ENCODE data around the gene LAMB2. TPM values are rescaled to one million over a fixed set of nuclear protein-coding genes. Genes with fewer than 3 reads are reported as not detected.
A peak's percentile ranks its signal among the peaks of the same experiment; 100 is the strongest.

The LAMB2 gene
- polyA plus RNA-seq, 6 donors from 2014 or later, result not detected

DNA sequence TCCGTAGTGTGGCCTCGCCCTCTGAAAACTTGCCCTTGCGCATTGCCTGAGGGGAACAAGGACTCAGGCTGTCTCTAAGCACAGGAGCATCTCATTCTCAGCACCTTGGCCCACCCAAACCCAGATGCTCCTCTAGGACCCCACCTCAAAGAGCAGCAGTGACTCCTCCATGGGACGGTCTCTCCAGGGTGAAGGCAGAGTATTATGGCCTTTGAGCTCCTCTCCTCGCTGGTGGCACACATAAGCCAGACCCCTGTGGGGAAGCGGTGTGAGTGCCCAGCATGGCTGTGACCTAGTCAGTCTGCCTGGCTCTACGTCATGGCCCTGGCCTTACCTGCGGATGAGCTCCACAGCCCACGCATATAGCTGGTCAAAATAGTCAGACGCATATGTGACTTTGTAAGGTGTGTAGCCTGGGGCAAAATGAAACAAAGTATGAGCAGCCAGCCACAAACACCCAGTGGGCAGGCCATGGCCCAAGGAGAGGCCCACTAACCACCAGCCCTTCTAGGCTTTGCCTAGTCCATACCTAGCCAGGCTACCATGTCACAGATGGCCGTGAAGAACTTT lies 32.7 kb downstream of the LAMB2 start:
- H3K4me3 Mint-ChIP-seq, result peak overlapping the region in 1 of 8 donors; percentile 51
- no peaks in the 10 kb centered on the region for H3K9me3 Mint-ChIP-seq
- peaks cover 6 to 22% of the 10 kb centered on the region in 2 donors for H3K36me3 Mint-ChIP-seq
- no peak for DNase-seq
- H3K27me3 Mint-ChIP-seq, result no peaks in the 10 kb centered on the region
- no peak for ATAC-seq (ENCODE audit: low read depth in 2 of 2)
- peak overlapping the region in 1 of 6 donors; percentile 74 for H3K27ac Mint-ChIP-seq
- peaks cover 15 to 31% (median 29%) of the 10 kb centered on the region in 3 donors for H3K4me1 Mint-ChIP-seq

GRCh38 chr3:49098910-49099630 lies 33.8 kb downstream of the LAMB2 start:
- peaks cover 9 to 29% (median 24%) of the 10 kb centered on the region in 3 donors for H3K4me1 Mint-ChIP-seq
- DNase-seq (no peak), ATAC-seq (ENCODE audit: low read depth in 2 of 2) (no peak)
- no peaks in the 10 kb centered on the region for H3K9me3 Mint-ChIP-seq
- H3K36me3 Mint-ChIP-seq, result peaks cover 6 to 22% of the 10 kb centered on the region in 2 donors
- H3K27ac Mint-ChIP-seq, result peak overlapping the region in 1 of 6 donors; percentile 52
- H3K27me3 Mint-ChIP-seq, result no peaks in the 10 kb centered on the region
- peak overlapping the region in 1 of 8 donors; percentile 51 for H3K4me3 Mint-ChIP-seq

DNA sequence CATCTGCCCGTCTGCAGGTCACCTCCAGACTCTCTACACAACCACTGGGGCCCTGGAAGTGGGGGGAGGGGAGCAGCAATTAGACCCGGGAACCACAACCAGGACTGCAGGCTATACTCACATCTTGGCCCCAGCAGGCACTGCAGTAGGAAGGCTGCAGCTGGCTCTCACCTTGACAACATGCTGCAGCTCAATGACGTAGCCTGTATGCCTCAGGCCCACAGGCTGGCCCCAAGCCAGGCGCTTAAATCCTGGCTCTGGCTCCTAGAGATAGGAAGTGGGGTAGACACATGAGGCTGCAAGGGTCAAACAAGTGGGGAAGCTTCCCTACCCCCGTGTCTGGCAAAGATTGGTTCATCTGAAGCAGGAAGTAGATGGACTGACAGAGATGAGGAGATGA lies 34.4 kb downstream of the LAMB2 start:
- H3K4me1 Mint-ChIP-seq, result peaks cover 3 to 22% (median 17%) of the 10 kb centered on the region in 3 donors
- ATAC-seq (ENCODE audit: low read depth in 2 of 2) (no peak), DNase-seq (no peak)
- no peaks in the 10 kb centered on the region for H3K27me3 Mint-ChIP-seq
- no peaks in the 10 kb centered on the region for H3K9me3 Mint-ChIP-seq
- H3K4me3 Mint-ChIP-seq, result peak overlapping the region in 1 of 8 donors; percentile 51
- peak overlapping the region in 1 of 6 donors; percentile 73 for H3K27ac Mint-ChIP-seq
- H3K36me3 Mint-ChIP-seq, result peaks cover 6 to 22% of the 10 kb centered on the region in 2 donors

DNA sequence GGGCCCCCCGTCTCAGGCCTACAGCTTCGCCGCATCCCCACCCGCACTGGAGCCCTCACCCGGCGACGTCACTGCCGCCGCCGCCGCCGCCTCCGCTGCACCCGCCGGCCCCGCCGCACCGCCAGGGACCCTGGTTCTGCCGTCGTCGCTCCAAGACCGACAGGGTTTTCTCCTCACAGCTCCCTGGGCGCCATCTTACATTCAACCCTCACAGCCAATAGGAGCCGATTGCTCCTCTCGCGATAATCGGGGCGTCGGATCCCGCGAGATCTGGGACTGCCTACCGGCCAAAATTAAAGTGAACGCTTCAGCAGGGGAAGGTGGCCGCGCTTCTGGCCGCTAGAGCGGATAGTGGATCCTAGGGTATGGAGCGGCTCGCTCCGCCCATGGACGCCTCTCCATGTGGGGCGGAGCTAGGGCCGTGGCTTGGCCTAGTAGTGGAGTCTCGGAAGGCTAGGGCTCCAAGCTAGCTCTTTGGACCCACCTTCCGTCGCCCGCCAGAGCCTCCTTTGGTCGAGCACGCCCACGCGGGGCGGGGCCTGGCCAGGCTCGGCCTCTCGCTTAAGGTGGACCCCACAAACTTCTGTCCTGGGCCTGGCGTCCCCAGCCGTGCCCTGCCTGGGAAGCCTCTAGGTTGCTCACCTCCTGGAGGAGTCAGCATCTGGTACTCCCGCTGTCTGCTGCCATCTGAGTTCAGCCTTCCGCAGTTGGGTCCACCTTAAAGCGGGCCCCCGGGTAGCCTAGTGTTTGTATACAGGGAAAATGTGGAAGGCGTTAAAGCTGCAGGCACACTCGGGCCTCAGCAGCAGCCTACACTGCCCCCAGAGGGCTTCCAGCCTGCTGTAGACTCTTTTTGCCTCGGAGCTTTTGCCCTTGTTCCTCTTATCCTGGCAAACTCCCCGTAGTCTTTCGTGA lies 38.7 kb downstream of the LAMB2 start, which contains the start of gene QRICH1:
Gene QRICH1, minus strand, starts transcription at position 219 of the 915 bp plus-strand sequence. CDS start 17,054 bp downstream, outside the sequence.
- peak within 1 kb of the TSS; percentile 93 to 98 (median 96) for H3K27ac Mint-ChIP-seq
- peak within 1 kb of the TSS; percentile 89 to 99 (median 96) for H3K4me3 Mint-ChIP-seq
- H3K27me3 Mint-ChIP-seq, result no peaks in the 10 kb centered on the region
- peak; percentile 97 for DNase-seq
- no peaks in the 10 kb centered on the region for H3K9me3 Mint-ChIP-seq
- peaks cover 15 to 46% (median 38%) of the 10 kb centered on the region in 3 donors for H3K4me1 Mint-ChIP-seq
- H3K36me3 Mint-ChIP-seq, result peaks cover 0 to 1% of the 10 kb centered on the region in 2 donors
- ATAC-seq (ENCODE audit: low read depth in 2 of 2), result peak; percentile 74 to 78

DNA sequence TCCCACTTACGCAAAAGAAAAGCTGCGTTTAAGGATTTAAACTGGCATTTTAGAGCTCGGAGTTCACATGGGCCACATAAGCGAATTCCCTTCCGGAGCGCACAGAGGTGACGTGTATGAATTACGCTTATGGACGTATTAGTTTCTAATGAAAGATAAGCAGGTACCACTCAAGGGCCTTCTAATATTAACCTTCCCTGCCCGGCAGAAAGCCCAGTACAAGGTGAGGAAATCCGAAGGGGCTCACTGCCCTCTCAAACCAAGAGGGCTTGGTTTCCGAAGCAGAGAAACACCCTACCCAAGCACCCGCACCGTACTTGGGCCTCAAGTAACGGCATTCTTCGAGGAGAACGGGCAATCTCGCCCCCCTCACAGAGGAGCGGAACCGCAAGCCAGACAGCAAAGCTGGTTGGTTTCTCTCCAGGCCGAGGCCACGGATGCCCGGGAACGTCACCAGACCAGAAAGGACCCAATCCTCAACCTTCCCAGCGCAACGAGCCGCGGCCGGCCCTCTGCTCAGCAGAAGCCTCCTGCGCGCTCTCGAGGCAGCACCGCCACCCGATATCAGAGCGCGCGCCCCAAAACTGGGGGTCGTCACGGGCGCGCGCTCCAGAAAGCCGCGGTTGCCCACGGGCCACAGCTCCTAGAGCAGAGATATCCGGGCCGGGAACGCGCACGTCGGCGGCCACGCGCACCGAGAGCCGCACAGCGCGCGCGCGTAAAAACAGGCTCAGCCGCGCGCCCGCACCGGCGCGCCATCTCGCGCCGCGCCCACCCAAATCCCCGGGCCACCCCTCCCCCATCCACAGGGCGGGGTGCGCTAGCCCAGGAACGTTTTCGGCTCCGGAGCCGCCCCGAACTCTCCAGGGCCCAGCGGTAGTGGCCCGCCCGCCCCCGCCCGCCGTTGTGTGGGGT lies 39.7 kb downstream of the LAMB2 start:
- peaks cover 15 to 48% (median 38%) of the 10 kb centered on the region in 3 donors for H3K4me1 Mint-ChIP-seq
- peak; percentile 79 for DNase-seq
- no peaks in the 10 kb centered on the region for H3K36me3 Mint-ChIP-seq
- no peaks in the 10 kb centered on the region for H3K9me3 Mint-ChIP-seq
- no peaks in the 10 kb centered on the region for H3K27me3 Mint-ChIP-seq
- peak; percentile 34 to 35 for ATAC-seq (ENCODE audit: low read depth in 2 of 2)
- peak overlapping the region; percentile 89 to 99 (median 94) for H3K4me3 Mint-ChIP-seq
- peak overlapping the region; percentile 87 to 97 (median 92) for H3K27ac Mint-ChIP-seq

- DNase-seq (no peak), ATAC-seq (ENCODE audit: low read depth in 2 of 2) (no peak)
- Mint-ChIP-seq H3K4me3 (no peak overlapping the region), H3K27me3 (no peaks in the 10 kb centered on the region), H3K27ac (no peak overlapping the region), H3K36me3 (no peaks in the 10 kb centered on the region), H3K9me3 (no peaks in the 10 kb centered on the region), H3K4me1 (peaks cover 11 to 23% (median 11%) of the 10 kb centered on the region in 3 donors)
Observed at GRCh38 chr3:49081429-49081828, 51.4 kb downstream of the LAMB2 start.

- no peaks in the 10 kb centered on the region for H3K36me3 Mint-ChIP-seq
- no peak for ATAC-seq (ENCODE audit: low read depth in 2 of 2)
Observed at GRCh38 chr3:49079270-49079669, 53.6 kb downstream of the LAMB2 start.

DNA sequence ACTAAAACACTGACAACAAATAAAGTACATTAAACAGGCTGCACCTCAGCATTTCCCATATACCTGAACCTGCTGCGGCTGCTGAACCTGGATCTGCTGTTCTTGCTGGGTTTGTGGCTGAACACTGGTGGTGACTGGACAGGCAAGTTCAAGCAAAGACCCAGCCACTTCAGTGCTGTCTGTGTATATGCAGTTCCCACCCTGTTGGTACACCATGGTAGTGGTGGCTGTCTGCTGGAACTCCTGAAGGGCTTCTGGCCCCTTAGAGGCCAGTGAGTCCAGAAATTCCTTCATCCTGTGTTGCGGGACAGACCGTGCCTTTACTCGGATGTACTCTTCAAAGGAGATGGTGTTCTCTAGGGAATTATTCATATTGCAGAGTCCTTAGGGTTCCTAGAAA lies 56.2 kb downstream of the LAMB2 start:
- Mint-ChIP-seq H3K9me3 (no peaks in the 10 kb centered on the region), H3K36me3 (peaks cover 4 to 8% of the 10 kb centered on the region in 2 donors), H3K27me3 (no peaks in the 10 kb centered on the region), H3K4me3 (no peak overlapping the region), H3K4me1 (peaks cover 11 to 13% (median 11%) of the 10 kb centered on the region in 3 donors), H3K27ac (no peak overlapping the region)
- DNase-seq, result no peak
- no peak for ATAC-seq (ENCODE audit: low read depth in 2 of 2)

More at GRCh38 chr3:49079270-49079669, 53.6 kb downstream of the LAMB2 start:
- H3K9me3 Mint-ChIP-seq, result no peaks in the 10 kb centered on the region
- H3K4me1 Mint-ChIP-seq, result peaks cover 11 to 20% (median 11%) of the 10 kb centered on the region in 3 donors
- DNase-seq, result no peak
- H3K4me3 Mint-ChIP-seq, result no peak overlapping the region
- no peaks in the 10 kb centered on the region for H3K27me3 Mint-ChIP-seq
- H3K27ac Mint-ChIP-seq, result no peak overlapping the region

GRCh38 chr3:49076116-49076515 lies 56.7 kb downstream of the LAMB2 start:
- peaks cover 9 to 11% (median 11%) of the 10 kb centered on the region in 3 donors for H3K4me1 Mint-ChIP-seq
- ATAC-seq (ENCODE audit: low read depth in 2 of 2), result no peak
- no peak overlapping the region for H3K4me3 Mint-ChIP-seq
- no peak for DNase-seq
- H3K9me3 Mint-ChIP-seq, result no peaks in the 10 kb centered on the region
- H3K36me3 Mint-ChIP-seq, result peaks cover 4 to 8% of the 10 kb centered on the region in 2 donors
- no peaks in the 10 kb centered on the region for H3K27me3 Mint-ChIP-seq
- H3K27ac Mint-ChIP-seq, result peak overlapping the region in 1 of 6 donors; percentile 19

Other genes with a start within 250 kb of the LAMB2 start
- 10 to 100 TPM in 4 of 6 donors, 1 to 10 TPM in 2; 7.0 to 37.1 (median 11.6) TPM for gene SLC25A20, start 234.2 kb downstream of the LAMB2 start, polyA plus RNA-seq (ENCODE audit: low read depth in 6 of 6)
- 100 to 1,000 TPM; 109 to 192 (median 122) TPM for gene ARIH2, start 214.2 kb downstream of the LAMB2 start, polyA plus RNA-seq (ENCODE audit: low read depth in 6 of 6)
- 10 to 100 TPM in 5 of 6 donors, 1 to 10 TPM in 1; 2.6 to 17.8 (median 15.1) TPM for gene P4HTM, start 142.8 kb downstream of the LAMB2 start, polyA plus RNA-seq (ENCODE audit: low read depth in 6 of 6)
- 100 to 1,000 TPM in 4 of 6 donors, 10 to 100 TPM in 2; 94.3 to 112 (median 106) TPM for gene WDR6, start 125.7 kb downstream of the LAMB2 start, polyA plus RNA-seq (ENCODE audit: low read depth in 6 of 6)
- gene DALRD3, start 114.5 kb downstream of the LAMB2 start, polyA plus RNA-seq (ENCODE audit: low read depth in 6 of 6), result 10 to 100 TPM; 25.4 to 40.6 (median 27.5) TPM
- 100 to 1,000 TPM; 124 to 177 (median 143) TPM for gene NDUFAF3, start 110.9 kb downstream of the LAMB2 start, polyA plus RNA-seq (ENCODE audit: low read depth in 6 of 6)
- gene IMPDH2, start 103.7 kb downstream of the LAMB2 start, polyA plus RNA-seq (ENCODE audit: low read depth in 6 of 6), result 100 to 1,000 TPM in 3 of 6 donors, 10 to 100 TPM in 3; 78.6 to 117 (median 97.6) TPM
- 10 to 100 TPM; 15.3 to 34.5 (median 26.1) TPM for gene QRICH1, start 39.0 kb downstream of the LAMB2 start, polyA plus RNA-seq (ENCODE audit: low read depth in 6 of 6)
- gene QARS1, start 28.3 kb downstream of the LAMB2 start, polyA plus RNA-seq (ENCODE audit: low read depth in 6 of 6), result 100 to 1,000 TPM in 3 of 6 donors, 10 to 100 TPM in 3; 35.6 to 111 (median 98.3) TPM
- 10 to 100 TPM; 19.6 to 36.0 (median 23.6) TPM for gene USP19, start 12.2 kb downstream of the LAMB2 start, polyA plus RNA-seq (ENCODE audit: low read depth in 6 of 6)
- 1 to 10 TPM in 5 of 6 donors, under 1 TPM in 1; 0.14 to 1.8 (median 1.3) TPM for gene CCDC71, start 33.3 kb upstream of the LAMB2 start, polyA plus RNA-seq (ENCODE audit: low read depth in 6 of 6)
- under 1 TPM in 3 of 6 donors, not detected in 3; 0.48 to 0.56 (median 0.49) TPM for gene KLHDC8B, start 38.5 kb upstream of the LAMB2 start, polyA plus RNA-seq (ENCODE audit: low read depth in 6 of 6)
- gene C3orf62, start 144.2 kb upstream of the LAMB2 start, polyA plus RNA-seq (ENCODE audit: low read depth in 6 of 6), result 1 to 10 TPM in 3 of 6 donors, under 1 TPM in 3; 0.44 to 1.4 (median 0.91) TPM
- gene USP4, start 207.0 kb upstream of the LAMB2 start, polyA plus RNA-seq (ENCODE audit: low read depth in 6 of 6), result 10 to 100 TPM; 52.5 to 81.7 (median 60.9) TPM
- gene GPX1, start 225.3 kb upstream of the LAMB2 start, polyA plus RNA-seq (ENCODE audit: low read depth in 6 of 6), result 100 to 1,000 TPM; 289 to 380 (median 329) TPM